SK-N-SH (cell line): ENCODE results near the gene KLHDC7B. TPM values are rescaled to one million over a fixed set of nuclear protein-coding genes. Genes with fewer than 3 reads are reported as not detected.
A peak's percentile ranks its signal among the peaks of the same experiment; 100 is the strongest.

ENCODE experiments used
- CHD2 ChIP-seq: fragments of 150-350 bp; IDR thresholded peaks from 2 replicates; pipeline ENCODE4 v1.6.1; 2018; ENCODE audit warnings: low read length; ENCODE audit not compliant: partially characterized antibody
- FOXJ3 ChIP-seq: sonication (generic); formaldehyde crosslinking; IDR thresholded peaks from 2 replicates; pipeline ENCODE4 v1.5.1; 2020; ENCODE audit warnings: mild to moderate bottlenecking, missing genetic modification reagents
- FOXM1 ChIP-seq: IDR thresholded peaks from 2 replicates; pipeline ENCODE4 v1.4.0; 2012; ENCODE audit warnings: low read depth, mild to moderate bottlenecking
- MXI1 ChIP-seq: IDR thresholded peaks from 2 replicates; pipeline ENCODE4 v1.6.1; 2012; ENCODE audit warnings: mild to moderate bottlenecking, low read depth, low read length, improper control_type of control experiment
- NFIC ChIP-seq: IDR thresholded peaks from 2 replicates; pipeline ENCODE4 v1.4.0; 2012; ENCODE audit warnings: borderline replicate concordance
- RAD21 ChIP-seq: IDR thresholded peaks from 2 replicates; pipeline ENCODE4 v1.6.1; 2012; ENCODE audit warnings: mild to moderate bottlenecking, low read length
- RCOR1 ChIP-seq: fragments of 150-350 bp; IDR thresholded peaks from 2 replicates; pipeline ENCODE4 v1.6.1; 2017; ENCODE audit warnings: antibody characterized with exemption, low read length
- RFX5 ChIP-seq: IDR thresholded peaks from 2 replicates; pipeline ENCODE4 v1.6.1; 2012; ENCODE audit warnings: mild to moderate bottlenecking, improper control_type of control experiment, low read length
- SIN3A ChIP-seq: IDR thresholded peaks from 2 replicates; pipeline ENCODE4 v1.6.1; 2012; ENCODE audit warnings: low read depth, mild to moderate bottlenecking, low read length, moderate library complexity, borderline replicate concordance
- TAF1 ChIP-seq: IDR thresholded peaks from 2 replicates; pipeline ENCODE4 v1.6.1; 2012; ENCODE audit warnings: low read depth, mild to moderate bottlenecking, low read length, moderate library complexity, borderline replicate concordance
- TCF12 ChIP-seq: IDR thresholded peaks from 2 replicates; pipeline ENCODE4 v1.4.0; 2012
- YY1 ChIP-seq: IDR thresholded peaks from 2 replicates; pipeline ENCODE4 v1.4.0; 2012; ENCODE audit warnings: low read depth, mild to moderate bottlenecking
- polyA plus RNA-seq, 3 experiments: library from polyadenylated mRNA; depleted of rRNA; stranded (reverse); fragments of >200 nt; gene quantifications; 2 replicates each; pipeline ENCODE4 v1.2.3, GENCODE V29; 2012
- TF ChIP-seq, protein P1 (sequence below): IDR thresholded peaks from 2 replicates; pipeline ENCODE4 v1.4.0; 2012; ENCODE audit warnings: low read depth, borderline replicate concordance
- TF ChIP-seq, protein P2 (sequence below): fragments of 150-350 bp; IDR thresholded peaks from 2 replicates; pipeline ENCODE4 v1.6.1; 2016; ENCODE audit warnings: mild to moderate bottlenecking, low read depth, low read length
- TF ChIP-seq, protein P3 (sequence below): fragments of 150-350 bp; IDR thresholded peaks from 2 replicates; pipeline ENCODE4 v1.6.1; 2017; ENCODE audit warnings: antibody characterized with exemption, low read length, low read depth, borderline replicate concordance
- TF ChIP-seq, protein P4 (sequence below): IDR thresholded peaks from 2 replicates; pipeline ENCODE4 v1.4.0; 2012; ENCODE audit warnings: low read depth
- TF ChIP-seq, protein P5 (sequence below): IDR thresholded peaks from 2 replicates; pipeline ENCODE4 v1.4.0; 2012; ENCODE audit warnings: low read depth, borderline replicate concordance
- TF ChIP-seq, protein P6 (sequence below): fragments of 200-600 bp; sonication (generic); IDR thresholded peaks from 2 replicates; pipeline ENCODE4 v1.6.1; 2017; ENCODE audit warnings: antibody characterized with exemption, mild to moderate bottlenecking, moderate library complexity

KLHDC7B gene
- polyA plus RNA-seq, 1 of the 3 experiments (the other 2 are of a cell fraction): 0.07 TPM

DNA sequence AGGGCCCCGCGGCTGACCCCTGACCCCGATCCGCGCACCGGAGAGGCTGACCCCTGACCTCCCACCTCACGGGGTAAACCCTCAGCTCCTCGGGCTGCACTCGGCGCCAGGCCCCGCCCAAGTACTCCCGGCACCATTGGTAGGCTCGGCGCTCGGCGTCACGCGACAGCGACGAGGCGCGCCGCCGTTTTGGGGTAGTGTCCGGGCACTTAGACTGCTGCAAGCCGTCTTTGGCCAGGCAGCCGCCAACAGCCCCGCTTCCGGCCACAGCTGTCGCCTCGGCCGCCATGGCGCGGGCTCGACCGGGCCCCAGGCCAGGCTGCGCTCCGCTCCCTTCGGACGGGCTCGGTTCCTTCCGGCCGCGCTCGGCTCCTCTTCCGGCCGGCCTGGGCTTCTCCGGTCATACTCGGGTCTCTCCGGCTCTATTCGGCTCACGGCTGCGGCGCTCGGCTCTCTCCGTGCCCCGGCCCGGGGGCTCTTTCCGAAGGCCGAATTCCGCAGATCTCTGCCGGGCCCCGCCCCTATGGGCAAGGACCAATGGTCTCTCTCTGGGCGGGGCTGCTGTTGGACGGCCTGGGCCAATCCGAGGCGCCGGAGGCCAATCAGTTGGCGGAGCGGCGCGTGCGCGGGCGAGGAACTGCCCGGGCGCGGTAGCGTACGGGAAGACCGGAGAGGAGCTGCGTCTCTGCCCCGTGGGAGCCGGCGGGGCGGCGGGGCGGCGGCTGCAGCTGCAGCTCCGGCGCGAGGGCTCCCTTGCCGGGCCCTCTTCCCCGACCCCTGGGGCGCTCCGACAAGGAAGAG lies 37.0 kb downstream of the KLHDC7B start, which contains the start of gene CHKB (continued):
- TF ChIP-seq, protein P1, sequence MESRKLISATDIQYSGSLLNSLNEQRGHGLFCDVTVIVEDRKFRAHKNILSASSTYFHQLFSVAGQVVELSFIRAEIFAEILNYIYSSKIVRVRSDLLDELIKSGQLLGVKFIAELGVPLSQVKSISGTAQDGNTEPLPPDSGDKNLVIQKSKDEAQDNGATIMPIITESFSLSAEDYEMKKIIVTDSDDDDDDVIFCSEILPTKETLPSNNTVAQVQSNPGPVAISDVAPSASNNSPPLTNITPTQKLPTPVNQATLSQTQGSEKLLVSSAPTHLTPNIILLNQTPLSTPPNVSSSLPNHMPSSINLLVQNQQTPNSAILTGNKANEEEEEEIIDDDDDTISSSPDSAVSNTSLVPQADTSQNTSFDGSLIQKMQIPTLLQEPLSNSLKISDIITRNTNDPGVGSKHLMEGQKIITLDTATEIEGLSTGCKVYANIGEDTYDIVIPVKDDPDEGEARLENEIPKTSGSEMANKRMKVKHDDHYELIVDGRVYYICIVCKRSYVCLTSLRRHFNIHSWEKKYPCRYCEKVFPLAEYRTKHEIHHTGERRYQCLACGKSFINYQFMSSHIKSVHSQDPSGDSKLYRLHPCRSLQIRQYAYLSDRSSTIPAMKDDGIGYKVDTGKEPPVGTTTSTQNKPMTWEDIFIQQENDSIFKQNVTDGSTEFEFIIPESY: no peak
- TF ChIP-seq, protein P2, sequence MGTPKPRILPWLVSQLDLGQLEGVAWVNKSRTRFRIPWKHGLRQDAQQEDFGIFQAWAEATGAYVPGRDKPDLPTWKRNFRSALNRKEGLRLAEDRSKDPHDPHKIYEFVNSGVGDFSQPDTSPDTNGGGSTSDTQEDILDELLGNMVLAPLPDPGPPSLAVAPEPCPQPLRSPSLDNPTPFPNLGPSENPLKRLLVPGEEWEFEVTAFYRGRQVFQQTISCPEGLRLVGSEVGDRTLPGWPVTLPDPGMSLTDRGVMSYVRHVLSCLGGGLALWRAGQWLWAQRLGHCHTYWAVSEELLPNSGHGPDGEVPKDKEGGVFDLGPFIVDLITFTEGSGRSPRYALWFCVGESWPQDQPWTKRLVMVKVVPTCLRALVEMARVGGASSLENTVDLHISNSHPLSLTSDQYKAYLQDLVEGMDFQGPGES: peak; percentile 42; the same call in 1 of the 2 replicates
- TF ChIP-seq, protein P3, sequence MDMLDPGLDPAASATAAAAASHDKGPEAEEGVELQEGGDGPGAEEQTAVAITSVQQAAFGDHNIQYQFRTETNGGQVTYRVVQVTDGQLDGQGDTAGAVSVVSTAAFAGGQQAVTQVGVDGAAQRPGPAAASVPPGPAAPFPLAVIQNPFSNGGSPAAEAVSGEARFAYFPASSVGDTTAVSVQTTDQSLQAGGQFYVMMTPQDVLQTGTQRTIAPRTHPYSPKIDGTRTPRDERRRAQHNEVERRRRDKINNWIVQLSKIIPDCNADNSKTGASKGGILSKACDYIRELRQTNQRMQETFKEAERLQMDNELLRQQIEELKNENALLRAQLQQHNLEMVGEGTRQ: no peak
- no peak for TF ChIP-seq FOXJ3 (CRISPR knock-in tag)
- TF ChIP-seq RCOR1: no peak
- TF ChIP-seq, protein P4, sequence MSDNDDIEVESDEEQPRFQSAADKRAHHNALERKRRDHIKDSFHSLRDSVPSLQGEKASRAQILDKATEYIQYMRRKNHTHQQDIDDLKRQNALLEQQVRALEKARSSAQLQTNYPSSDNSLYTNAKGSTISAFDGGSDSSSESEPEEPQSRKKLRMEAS: no peak; the same call in 1 of the 2 replicates
- TF ChIP-seq, protein P5, sequence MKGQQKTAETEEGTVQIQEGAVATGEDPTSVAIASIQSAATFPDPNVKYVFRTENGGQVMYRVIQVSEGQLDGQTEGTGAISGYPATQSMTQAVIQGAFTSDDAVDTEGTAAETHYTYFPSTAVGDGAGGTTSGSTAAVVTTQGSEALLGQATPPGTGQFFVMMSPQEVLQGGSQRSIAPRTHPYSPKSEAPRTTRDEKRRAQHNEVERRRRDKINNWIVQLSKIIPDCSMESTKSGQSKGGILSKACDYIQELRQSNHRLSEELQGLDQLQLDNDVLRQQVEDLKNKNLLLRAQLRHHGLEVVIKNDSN: no peak
- no peak for TF ChIP-seq FOXM1
- TF ChIP-seq, protein P6, sequence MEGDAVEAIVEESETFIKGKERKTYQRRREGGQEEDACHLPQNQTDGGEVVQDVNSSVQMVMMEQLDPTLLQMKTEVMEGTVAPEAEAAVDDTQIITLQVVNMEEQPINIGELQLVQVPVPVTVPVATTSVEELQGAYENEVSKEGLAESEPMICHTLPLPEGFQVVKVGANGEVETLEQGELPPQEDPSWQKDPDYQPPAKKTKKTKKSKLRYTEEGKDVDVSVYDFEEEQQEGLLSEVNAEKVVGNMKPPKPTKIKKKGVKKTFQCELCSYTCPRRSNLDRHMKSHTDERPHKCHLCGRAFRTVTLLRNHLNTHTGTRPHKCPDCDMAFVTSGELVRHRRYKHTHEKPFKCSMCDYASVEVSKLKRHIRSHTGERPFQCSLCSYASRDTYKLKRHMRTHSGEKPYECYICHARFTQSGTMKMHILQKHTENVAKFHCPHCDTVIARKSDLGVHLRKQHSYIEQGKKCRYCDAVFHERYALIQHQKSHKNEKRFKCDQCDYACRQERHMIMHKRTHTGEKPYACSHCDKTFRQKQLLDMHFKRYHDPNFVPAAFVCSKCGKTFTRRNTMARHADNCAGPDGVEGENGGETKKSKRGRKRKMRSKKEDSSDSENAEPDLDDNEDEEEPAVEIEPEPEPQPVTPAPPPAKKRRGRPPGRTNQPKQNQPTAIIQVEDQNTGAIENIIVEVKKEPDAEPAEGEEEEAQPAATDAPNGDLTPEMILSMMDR: no peak
- no peak for TF ChIP-seq RAD21
- TF ChIP-seq YY1: peak; percentile 83
- no peak; the same call in 1 of the 2 replicates for TF ChIP-seq RFX5
- no peak for TF ChIP-seq NFIC
- peak; percentile 64; the same call in 1 of the 2 replicates for TF ChIP-seq MXI1
- peak; percentile 2 for TF ChIP-seq CHD2
- no peak for TF ChIP-seq SIN3A
- no peak for TF ChIP-seq TAF1
- no peak for TF ChIP-seq TCF12
